ENCODE data around the gene LNP1. TPM values are rescaled to one million over a fixed set of nuclear protein-coding genes. Genes with fewer than 3 reads are reported as not detected.

The LNP1 gene
- total RNA-seq, 1 donor from 2014 or later: 26.5 TPM

- H4K20me1 ChIP-seq (ENCODE audit: low read depth): no peaks in the 10 kb centered on the region
- H3K4me2 ChIP-seq: no peak overlapping the region
- peaks cover 21% of the 10 kb centered on the region for H3K4me1 ChIP-seq
- peaks cover 1% of the 10 kb centered on the region for H3K79me2 ChIP-seq (ENCODE audit: low read depth)
- no peak overlapping the region for H2AFZ ChIP-seq (replicated peaks)
- no peaks in the 10 kb centered on the region for H3K36me3 ChIP-seq
- Mint-ChIP-seq H3K4me3 (no peak overlapping the region), H3K27ac (no peak overlapping the region), H3K36me3 (no peaks in the 10 kb centered on the region), H3K9me3 (no peaks in the 10 kb centered on the region), H3K4me1 (peaks cover 3% of the 10 kb centered on the region), H3K27me3 (ENCODE audit: insufficient read depth, low read depth) (peaks cover 2% of the 10 kb centered on the region)
- DNase-seq (ENCODE audit: low spot score): no peak
- H3K9me3 ChIP-seq (ENCODE audit: low read depth): no peaks in the 10 kb centered on the region
- no peak overlapping the region for H3K27ac ChIP-seq
- peaks cover 3% of the 10 kb centered on the region for H3F3A ChIP-seq (ENCODE audit: low read depth)
- TF ChIP-seq CTCF (IDR thresholded peaks at IDR 0.05) (no peak), EZH2 (IDR thresholded peaks at IDR 0.05) (no peak), EZH2phosphoT487 (IDR thresholded peaks at IDR 0.05) (no peak)
- no peak overlapping the region for H3K9ac ChIP-seq
- no peaks in the 10 kb centered on the region for H3K27me3 ChIP-seq
- no peak overlapping the region for H3K4me3 ChIP-seq
Observed at GRCh38 chr3:100425316-100425715, 24.0 kb downstream of the LNP1 start.

- no peaks in the 10 kb centered on the region for H3K27me3 ChIP-seq
- DNase-seq (ENCODE audit: low spot score): no peak
- no peaks in the 10 kb centered on the region for H3K36me3 ChIP-seq
- Mint-ChIP-seq H3K27ac (no peak overlapping the region), H3K36me3 (no peaks in the 10 kb centered on the region), H3K4me3 (no peak overlapping the region), H3K4me1 (peaks cover 1% of the 10 kb centered on the region), H3K27me3 (ENCODE audit: insufficient read depth, low read depth) (peaks cover 2% of the 10 kb centered on the region), H3K9me3 (no peaks in the 10 kb centered on the region)
- H4K20me1 ChIP-seq (ENCODE audit: low read depth): no peaks in the 10 kb centered on the region
- H2AFZ ChIP-seq (replicated peaks): no peak overlapping the region
- H3K79me2 ChIP-seq (ENCODE audit: low read depth): no peaks in the 10 kb centered on the region
- no peak overlapping the region for H3K27ac ChIP-seq
- no peak overlapping the region for H3K4me2 ChIP-seq
- no peak for TF ChIP-seq CTCF (IDR thresholded peaks at IDR 0.05)
- H3K9ac ChIP-seq: no peak overlapping the region
- peaks cover 21% of the 10 kb centered on the region for H3K4me1 ChIP-seq
- no peak overlapping the region for H3K4me3 ChIP-seq
- no peaks in the 10 kb centered on the region for H3K9me3 ChIP-seq (ENCODE audit: low read depth)
- H3F3A ChIP-seq (ENCODE audit: low read depth): peaks cover 3% of the 10 kb centered on the region
Observed at GRCh38 chr3:100426067-100426682, 24.8 kb downstream of the LNP1 start.

- H3K27ac Mint-ChIP-seq: no peak overlapping the region
- Histone ChIP-seq H4K20me1 (ENCODE audit: low read depth) (no peaks in the 10 kb centered on the region), H3K4me2 (no peak overlapping the region), H3K79me2 (ENCODE audit: low read depth) (no peaks in the 10 kb centered on the region), H3K27ac (no peak overlapping the region), H3K36me3 (no peaks in the 10 kb centered on the region), H3K9me3 (ENCODE audit: low read depth) (no peaks in the 10 kb centered on the region), H2AFZ (replicated peaks) (no peak overlapping the region), H3K9ac (no peak overlapping the region), H3K4me3 (no peak overlapping the region), H3K27me3 (no peaks in the 10 kb centered on the region), H3F3A (ENCODE audit: low read depth) (peaks cover 3% of the 10 kb centered on the region), H3K4me1 (peaks cover 21% of the 10 kb centered on the region)
- peaks cover 4% of the 10 kb centered on the region for H3K36me3 Mint-ChIP-seq
- no peak for DNase-seq (ENCODE audit: low spot score)
- H3K9me3 Mint-ChIP-seq: no peaks in the 10 kb centered on the region
- H3K27me3 Mint-ChIP-seq (ENCODE audit: insufficient read depth, low read depth): peaks cover 2% of the 10 kb centered on the region
- no peaks in the 10 kb centered on the region for H3K4me1 Mint-ChIP-seq
- TF ChIP-seq EZH2phosphoT487 (IDR thresholded peaks at IDR 0.05): no peak
- no peak for TF ChIP-seq CTCF (IDR thresholded peaks at IDR 0.05)
- no peak for TF ChIP-seq EZH2 (IDR thresholded peaks at IDR 0.05)
- no peak overlapping the region for H3K4me3 Mint-ChIP-seq
Observed at GRCh38 chr3:100427699-100428098, 26.4 kb downstream of the LNP1 start.

Measured in neural progenitor cell (in vitro differentiated cells).